K562 (cell line): ENCODE data around the gene UBASH3A. TPM values are rescaled to one million over a fixed set of nuclear protein-coding genes. Genes with fewer than 3 reads are reported as not detected.

ENCODE experiments used
- ATAC-seq: fragments of 200-7000 bp; cut with Tn5 transposase; 3 replicates; pipeline ENCODE4 v1.9.1; 2020; ENCODE audit warnings: moderate library complexity
- BruUV-seq: library from RNA; stranded (reverse); fragments of 400-500 nt; replicated peaks from 2 replicates; lab custom pipeline; 2021; lab: Mats Ljungman, UMichigan
- CTCF ChIA-PET: fragments of 300-600 bp; formaldehyde crosslinking; extraction: SDS; loops from one replicate; lab custom pipeline; 2021; ENCODE audit warnings: low intra/inter-chr PET ratio; lab: Yijun Ruan, JAX
- POLR2A ChIA-PET: fragments of 300-600, 350-650 bp; sonication (Branson Sonifier 250); formaldehyde crosslinking; extraction: SDS; loops from one replicate; lab custom pipeline; 2021; ENCODE audit warnings: antibody characterized with exemption, inconsistent platforms; lab: Yijun Ruan, JAX
- DNase-seq, 4 experiments: peaks; one replicate each; pipeline versions ENCODE4 v3.0.0 to v3.0.0-alpha.2; 2011 to 2018; ENCODE audit warnings: low spot score in 3 of 4, mixed read lengths in 3 of 4; ENCODE audit errors: extremely low read depth in 1 of 4
- FAIRE-seq: peaks from 2 replicates; lab custom pipeline; 2011; peaks lifted over from hg19 to GRCh38; lab: Jason Lieb, UNC
- H2AFZ ChIP-seq: 2 replicates; pipeline ENCODE4 v1.6.0; 2011; ENCODE audit warnings: low read depth, low read length, control low read depth, inconsistent platforms
- H3K27ac ChIP-seq: fragments of 200-600 bp; 3 replicates; pipeline ENCODE4 v1.8.0; 2011; ENCODE audit warnings: low read depth, mild to moderate bottlenecking, control low read depth, inconsistent platforms, low read length, moderate library complexity, mixed read lengths; ENCODE audit errors: extremely low read depth
- H3K27me3 ChIP-seq, 2 experiments: fragments of 300-600 bp in 1 of 2; 2 replicates in 1 of 2; 3 replicates in 1 of 2; pipeline versions ENCODE4 v1.6.0 to v1.8.0; 2011; ENCODE audit warnings: inconsistent platforms in 2 of 2, low read length in 2 of 2, mild to moderate bottlenecking in 1 of 2, mixed read lengths in 1 of 2, moderate library complexity in 1 of 2; ENCODE audit not compliant: control insufficient read depth in 2 of 2, insufficient read depth in 2 of 2
- H3K36me3 ChIP-seq: fragments of 300-600 bp; 3 replicates; pipeline ENCODE4 v1.8.0; 2011; ENCODE audit warnings: mild to moderate bottlenecking, low read length, inconsistent platforms; ENCODE audit not compliant: control insufficient read depth, insufficient read depth
- H3K4me1 ChIP-seq, 2 experiments: fragments of 200-600 bp in 1 of 2; replicated peaks in 1 of 2; 2 replicates in 1 of 2; 3 replicates in 1 of 2; pipeline versions ENCODE4 v1.5.1 to v1.8.0; 2011; ENCODE audit warnings: inconsistent platforms in 2 of 2, low read length in 2 of 2, mild to moderate bottlenecking in 1 of 2, mixed read lengths in 1 of 2, moderate library complexity in 1 of 2; ENCODE audit not compliant: control insufficient read depth in 2 of 2, insufficient read depth in 2 of 2
- H3K4me2 ChIP-seq: 2 replicates; pipeline ENCODE4 v1.6.1; 2011; ENCODE audit warnings: low read length, control low read depth, inconsistent platforms, mixed read lengths; ENCODE audit not compliant: insufficient read depth
- H3K4me3 ChIP-seq: fragments of 200-600 bp; sonication (generic), shearing (Covaris generic); 2 replicates; pipeline ENCODE4 v1.5.1; 2016; ENCODE audit warnings: control low read depth, inconsistent platforms
- H3K79me2 ChIP-seq: fragments of 200-600 bp; 3 replicates; pipeline ENCODE4 v1.8.0; 2011; ENCODE audit warnings: low read length, inconsistent platforms; ENCODE audit not compliant: control insufficient read depth, insufficient read depth
- H3K9ac ChIP-seq, 2 experiments: 2 replicates each; pipeline versions ENCODE4 v1.6.0 to v1.6.1; 2011; ENCODE audit warnings: low read depth in 2 of 2, low read length in 2 of 2, control low read depth in 1 of 2, inconsistent platforms in 1 of 2, mild to moderate bottlenecking in 1 of 2, mixed read lengths in 1 of 2; ENCODE audit not compliant: insufficient read depth in 1 of 2
- H3K9me1 ChIP-seq: one replicate; pipeline ENCODE4 v1.6.0; 2011; ENCODE audit warnings: inconsistent platforms, mild to moderate bottlenecking, low read length, moderate library complexity; ENCODE audit not compliant: control insufficient read depth, insufficient read depth
- H3K9me3 ChIP-seq: replicated peaks from 2 replicates; pipeline ENCODE4 v1.5.1; 2011; ENCODE audit warnings: low read depth, low read length, inconsistent platforms; ENCODE audit not compliant: control insufficient read depth, insufficient read depth
- H4K20me1 ChIP-seq: replicated peaks from 2 replicates; pipeline ENCODE4 v1.6.1; 2011; ENCODE audit warnings: low read length, inconsistent platforms, mixed read lengths; ENCODE audit not compliant: control insufficient read depth, insufficient read depth
- FUS ChIP-seq: fragments of 200-400 bp; formaldehyde crosslinking; optimal IDR thresholded peaks from 2 replicates; pipeline ENCODE3; 2017; ENCODE audit warnings: low read depth, low read length
- SP1 ChIP-seq: sonication (generic); formaldehyde crosslinking; IDR thresholded peaks from 2 replicates; pipeline ENCODE4 v1.8.1; 2022; ENCODE audit warnings: mild to moderate bottlenecking, missing genetic modification reagents
- ZNF324 ChIP-seq: fragments of 250-450 bp; sonication (Bioruptor Pico); IDR thresholded peaks from 2 replicates; pipeline ENCODE4 v1.4.0; 2020; ENCODE audit warnings: mild to moderate bottlenecking
- WGBS: fragments of 100-300 bp; shearing (Covaris generic); methylation state at CpG from one replicate; pipeline ENCODE4 v1.1.6; 2016; ENCODE audit warnings: low coverage, mixed read lengths; ENCODE audit not compliant: insufficient coverage; ENCODE audit errors: missing lambda C conversion rate; 5-methylcytosine and 5-hydroxymethylcytosine counted together
- in situ Hi-C: fragments of 300-500 bp; cut with MboI; formaldehyde crosslinking; loops from 4 replicates; pipeline ENCODE4 v1.15.0; 2018; ENCODE audit warnings: inconsistent platforms, mixed read lengths
- intact Hi-C: fragments of 100-400 bp; cut with micrococcal nuclease; formaldehyde crosslinking; loops from 2 replicates; pipeline ENCODE4 v1.14.2; 2022
- polyA plus RNA-seq, 8 experiments: library from polyadenylated mRNA; depleted of rRNA in 4 of 8; stranded (reverse) in 5 of 8; unstranded in 3 of 8; fragments of >200 nt; fragmentation: Nextera tagmentation in 2 of 8; fragmentation: Illumina TruSeq in 1 of 8; extraction: Ambion mirVana in 2 of 8; extraction: Trizol in 1 of 8; gene quantifications; 2 replicates each; pipeline versions ENCODE4 v1.2.1 to v1.2.3, GENCODE V29; 2011 to 2014; ENCODE audit warnings: inconsistent platforms in 1 of 8, missing spikeins in 1 of 8
- total RNA-seq, 7 experiments: library from RNA; depleted of rRNA in 6 of 7; stranded (reverse); fragments of >200 nt in 6 of 7; fragmentation: Illumina TruSeq in 2 of 7; extraction: Trizol in 2 of 7; gene quantifications; 2 replicates each; pipeline versions ENCODE4 v1.2.1 to v1.2.3, GENCODE V29; 2011 to 2021; ENCODE audit warnings: low replicate concordance in 1 of 7
- TF ChIP-seq, protein P1 (sequence below): fragments of 250-450 bp; sonication (Bioruptor Pico); IDR thresholded peaks from 2 replicates; pipeline ENCODE4 v1.4.0; 2020; ENCODE audit warnings: mild to moderate bottlenecking, moderate library complexity, borderline replicate concordance
- TF ChIP-seq, protein P2 (sequence below): fragments of 450-650 bp; IDR thresholded peaks from 2 replicates; pipeline ENCODE4 v1.6.1; 2016; ENCODE audit warnings: mild to moderate bottlenecking, moderate library complexity

The UBASH3A gene
- total and polyA plus RNA-seq, 9 of the 15 experiments (the other 6 are each of a cell fraction or from before 2014, with no cell fraction given) = 0.23 to 1.8 (median 1.1) TPM

GRCh38 chr21:42423685-42424084 is 20.0 kb downstream of the UBASH3A start:
- H3K9me1 ChIP-seq = no peaks in the 10 kb centered on the region
- H4K20me1 ChIP-seq = peaks cover 3% of the 10 kb centered on the region; the same call in 1 of the 2 replicates
- peaks cover 3 to 19% of the 10 kb centered on the region in 2 experiments; a peak in 2 of 5 replicates for H3K27me3 ChIP-seq
- peaks cover 0 to 4% of the 10 kb centered on the region in 2 experiments; a peak in 1 of 5 replicates for H3K4me1 ChIP-seq
- BruUV-seq = no TSS peak
- in situ Hi-C loops = no loop called here
- no peaks in the 10 kb centered on the region for H3K79me2 ChIP-seq
- intact Hi-C loops = no loop called here
- no peaks in the 10 kb centered on the region for H3K36me3 ChIP-seq
- no peak overlapping the region for H3K9ac ChIP-seq
- FAIRE-seq (no peak), DNase-seq (no peak), ATAC-seq (no peak)
- no peak overlapping the region for H3K4me2 ChIP-seq
- ChIA-PET POLR2A (interaction anchor here (0.7 to 1.3 kb wide), 4 partner anchors 11 to 128 kb away, joined by 3 read pairs; no protein-coding TSS in a partner anchor), CTCF (no interaction called here)
- H2AFZ ChIP-seq = no peak overlapping the region
- no peak overlapping the region for H3K4me3 ChIP-seq
- no peak overlapping the region for H3K27ac ChIP-seq
- TF ChIP-seq, protein P1, sequence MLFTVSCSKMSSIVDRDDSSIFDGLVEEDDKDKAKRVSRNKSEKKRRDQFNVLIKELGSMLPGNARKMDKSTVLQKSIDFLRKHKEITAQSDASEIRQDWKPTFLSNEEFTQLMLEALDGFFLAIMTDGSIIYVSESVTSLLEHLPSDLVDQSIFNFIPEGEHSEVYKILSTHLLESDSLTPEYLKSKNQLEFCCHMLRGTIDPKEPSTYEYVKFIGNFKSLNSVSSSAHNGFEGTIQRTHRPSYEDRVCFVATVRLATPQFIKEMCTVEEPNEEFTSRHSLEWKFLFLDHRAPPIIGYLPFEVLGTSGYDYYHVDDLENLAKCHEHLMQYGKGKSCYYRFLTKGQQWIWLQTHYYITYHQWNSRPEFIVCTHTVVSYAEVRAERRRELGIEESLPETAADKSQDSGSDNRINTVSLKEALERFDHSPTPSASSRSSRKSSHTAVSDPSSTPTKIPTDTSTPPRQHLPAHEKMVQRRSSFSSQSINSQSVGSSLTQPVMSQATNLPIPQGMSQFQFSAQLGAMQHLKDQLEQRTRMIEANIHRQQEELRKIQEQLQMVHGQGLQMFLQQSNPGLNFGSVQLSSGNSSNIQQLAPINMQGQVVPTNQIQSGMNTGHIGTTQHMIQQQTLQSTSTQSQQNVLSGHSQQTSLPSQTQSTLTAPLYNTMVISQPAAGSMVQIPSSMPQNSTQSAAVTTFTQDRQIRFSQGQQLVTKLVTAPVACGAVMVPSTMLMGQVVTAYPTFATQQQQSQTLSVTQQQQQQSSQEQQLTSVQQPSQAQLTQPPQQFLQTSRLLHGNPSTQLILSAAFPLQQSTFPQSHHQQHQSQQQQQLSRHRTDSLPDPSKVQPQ (CRISPR knock-in tag) = no peak
- TF ChIP-seq SP1 = no peak
- no peak for TF ChIP-seq FUS
- TF ChIP-seq, protein P2, sequence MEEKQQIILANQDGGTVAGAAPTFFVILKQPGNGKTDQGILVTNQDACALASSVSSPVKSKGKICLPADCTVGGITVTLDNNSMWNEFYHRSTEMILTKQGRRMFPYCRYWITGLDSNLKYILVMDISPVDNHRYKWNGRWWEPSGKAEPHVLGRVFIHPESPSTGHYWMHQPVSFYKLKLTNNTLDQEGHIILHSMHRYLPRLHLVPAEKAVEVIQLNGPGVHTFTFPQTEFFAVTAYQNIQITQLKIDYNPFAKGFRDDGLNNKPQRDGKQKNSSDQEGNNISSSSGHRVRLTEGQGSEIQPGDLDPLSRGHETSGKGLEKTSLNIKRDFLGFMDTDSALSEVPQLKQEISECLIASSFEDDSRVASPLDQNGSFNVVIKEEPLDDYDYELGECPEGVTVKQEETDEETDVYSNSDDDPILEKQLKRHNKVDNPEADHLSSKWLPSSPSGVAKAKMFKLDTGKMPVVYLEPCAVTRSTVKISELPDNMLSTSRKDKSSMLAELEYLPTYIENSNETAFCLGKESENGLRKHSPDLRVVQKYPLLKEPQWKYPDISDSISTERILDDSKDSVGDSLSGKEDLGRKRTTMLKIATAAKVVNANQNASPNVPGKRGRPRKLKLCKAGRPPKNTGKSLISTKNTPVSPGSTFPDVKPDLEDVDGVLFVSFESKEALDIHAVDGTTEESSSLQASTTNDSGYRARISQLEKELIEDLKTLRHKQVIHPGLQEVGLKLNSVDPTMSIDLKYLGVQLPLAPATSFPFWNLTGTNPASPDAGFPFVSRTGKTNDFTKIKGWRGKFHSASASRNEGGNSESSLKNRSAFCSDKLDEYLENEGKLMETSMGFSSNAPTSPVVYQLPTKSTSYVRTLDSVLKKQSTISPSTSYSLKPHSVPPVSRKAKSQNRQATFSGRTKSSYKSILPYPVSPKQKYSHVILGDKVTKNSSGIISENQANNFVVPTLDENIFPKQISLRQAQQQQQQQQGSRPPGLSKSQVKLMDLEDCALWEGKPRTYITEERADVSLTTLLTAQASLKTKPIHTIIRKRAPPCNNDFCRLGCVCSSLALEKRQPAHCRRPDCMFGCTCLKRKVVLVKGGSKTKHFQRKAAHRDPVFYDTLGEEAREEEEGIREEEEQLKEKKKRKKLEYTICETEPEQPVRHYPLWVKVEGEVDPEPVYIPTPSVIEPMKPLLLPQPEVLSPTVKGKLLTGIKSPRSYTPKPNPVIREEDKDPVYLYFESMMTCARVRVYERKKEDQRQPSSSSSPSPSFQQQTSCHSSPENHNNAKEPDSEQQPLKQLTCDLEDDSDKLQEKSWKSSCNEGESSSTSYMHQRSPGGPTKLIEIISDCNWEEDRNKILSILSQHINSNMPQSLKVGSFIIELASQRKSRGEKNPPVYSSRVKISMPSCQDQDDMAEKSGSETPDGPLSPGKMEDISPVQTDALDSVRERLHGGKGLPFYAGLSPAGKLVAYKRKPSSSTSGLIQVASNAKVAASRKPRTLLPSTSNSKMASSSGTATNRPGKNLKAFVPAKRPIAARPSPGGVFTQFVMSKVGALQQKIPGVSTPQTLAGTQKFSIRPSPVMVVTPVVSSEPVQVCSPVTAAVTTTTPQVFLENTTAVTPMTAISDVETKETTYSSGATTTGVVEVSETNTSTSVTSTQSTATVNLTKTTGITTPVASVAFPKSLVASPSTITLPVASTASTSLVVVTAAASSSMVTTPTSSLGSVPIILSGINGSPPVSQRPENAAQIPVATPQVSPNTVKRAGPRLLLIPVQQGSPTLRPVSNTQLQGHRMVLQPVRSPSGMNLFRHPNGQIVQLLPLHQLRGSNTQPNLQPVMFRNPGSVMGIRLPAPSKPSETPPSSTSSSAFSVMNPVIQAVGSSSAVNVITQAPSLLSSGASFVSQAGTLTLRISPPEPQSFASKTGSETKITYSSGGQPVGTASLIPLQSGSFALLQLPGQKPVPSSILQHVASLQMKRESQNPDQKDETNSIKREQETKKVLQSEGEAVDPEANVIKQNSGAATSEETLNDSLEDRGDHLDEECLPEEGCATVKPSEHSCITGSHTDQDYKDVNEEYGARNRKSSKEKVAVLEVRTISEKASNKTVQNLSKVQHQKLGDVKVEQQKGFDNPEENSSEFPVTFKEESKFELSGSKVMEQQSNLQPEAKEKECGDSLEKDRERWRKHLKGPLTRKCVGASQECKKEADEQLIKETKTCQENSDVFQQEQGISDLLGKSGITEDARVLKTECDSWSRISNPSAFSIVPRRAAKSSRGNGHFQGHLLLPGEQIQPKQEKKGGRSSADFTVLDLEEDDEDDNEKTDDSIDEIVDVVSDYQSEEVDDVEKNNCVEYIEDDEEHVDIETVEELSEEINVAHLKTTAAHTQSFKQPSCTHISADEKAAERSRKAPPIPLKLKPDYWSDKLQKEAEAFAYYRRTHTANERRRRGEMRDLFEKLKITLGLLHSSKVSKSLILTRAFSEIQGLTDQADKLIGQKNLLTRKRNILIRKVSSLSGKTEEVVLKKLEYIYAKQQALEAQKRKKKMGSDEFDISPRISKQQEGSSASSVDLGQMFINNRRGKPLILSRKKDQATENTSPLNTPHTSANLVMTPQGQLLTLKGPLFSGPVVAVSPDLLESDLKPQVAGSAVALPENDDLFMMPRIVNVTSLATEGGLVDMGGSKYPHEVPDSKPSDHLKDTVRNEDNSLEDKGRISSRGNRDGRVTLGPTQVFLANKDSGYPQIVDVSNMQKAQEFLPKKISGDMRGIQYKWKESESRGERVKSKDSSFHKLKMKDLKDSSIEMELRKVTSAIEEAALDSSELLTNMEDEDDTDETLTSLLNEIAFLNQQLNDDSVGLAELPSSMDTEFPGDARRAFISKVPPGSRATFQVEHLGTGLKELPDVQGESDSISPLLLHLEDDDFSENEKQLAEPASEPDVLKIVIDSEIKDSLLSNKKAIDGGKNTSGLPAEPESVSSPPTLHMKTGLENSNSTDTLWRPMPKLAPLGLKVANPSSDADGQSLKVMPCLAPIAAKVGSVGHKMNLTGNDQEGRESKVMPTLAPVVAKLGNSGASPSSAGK = no peak
- TF ChIP-seq ZNF324 (CRISPR knock-in tag) = no peak
- no peaks in the 10 kb centered on the region for H3K9me3 ChIP-seq
- WGBS = 35% methylated on average over 2 of the region's 2 CpGs
